Measurements from ENCODE around the gene CRYBG1. TPM values are rescaled to one million over a fixed set of nuclear protein-coding genes. Genes with fewer than 3 reads are reported as not detected.

CRYBG1 gene
- total RNA-seq, 3 donors from 2014 or later, result 26.6 to 93.0 (median 86.4) TPM

DNA sequence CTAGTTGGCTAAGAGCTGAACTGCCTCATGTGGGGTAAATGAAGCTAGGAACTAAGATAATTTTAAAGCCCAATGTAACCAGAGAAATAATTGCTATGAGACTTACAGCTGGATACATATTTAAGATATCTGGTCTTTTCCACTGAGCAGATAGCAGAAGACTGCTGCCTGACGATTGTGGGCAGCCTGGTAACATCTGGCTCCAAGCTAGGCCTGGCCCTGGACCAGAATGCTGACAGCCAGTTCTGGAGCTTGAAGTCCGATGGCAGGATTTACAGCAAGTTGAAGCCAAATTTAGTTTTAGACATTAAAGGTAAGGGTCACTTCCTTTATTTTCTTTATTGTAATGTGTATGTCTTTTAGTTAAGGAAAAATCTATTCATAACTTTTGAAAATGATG, 203.1 kb downstream of the CRYBG1 start:
- H3K4me3 ChIP-seq, result no peak overlapping the region
- intact Hi-C loops (cut with DNase I, micrococcal nuclease), result loop anchor here in 1 of 2 donors (10.0 kb wide), 1 partner anchor 229 kb away; no protein-coding TSS in a partner anchor
- DNase-seq (no peak), ATAC-seq (no peak)
- no peaks in the 10 kb centered on the region for H3K9me3 ChIP-seq
- H3K4me1 ChIP-seq (ENCODE audit: low read depth), result no peaks in the 10 kb centered on the region
- TF ChIP-seq, protein P1, sequence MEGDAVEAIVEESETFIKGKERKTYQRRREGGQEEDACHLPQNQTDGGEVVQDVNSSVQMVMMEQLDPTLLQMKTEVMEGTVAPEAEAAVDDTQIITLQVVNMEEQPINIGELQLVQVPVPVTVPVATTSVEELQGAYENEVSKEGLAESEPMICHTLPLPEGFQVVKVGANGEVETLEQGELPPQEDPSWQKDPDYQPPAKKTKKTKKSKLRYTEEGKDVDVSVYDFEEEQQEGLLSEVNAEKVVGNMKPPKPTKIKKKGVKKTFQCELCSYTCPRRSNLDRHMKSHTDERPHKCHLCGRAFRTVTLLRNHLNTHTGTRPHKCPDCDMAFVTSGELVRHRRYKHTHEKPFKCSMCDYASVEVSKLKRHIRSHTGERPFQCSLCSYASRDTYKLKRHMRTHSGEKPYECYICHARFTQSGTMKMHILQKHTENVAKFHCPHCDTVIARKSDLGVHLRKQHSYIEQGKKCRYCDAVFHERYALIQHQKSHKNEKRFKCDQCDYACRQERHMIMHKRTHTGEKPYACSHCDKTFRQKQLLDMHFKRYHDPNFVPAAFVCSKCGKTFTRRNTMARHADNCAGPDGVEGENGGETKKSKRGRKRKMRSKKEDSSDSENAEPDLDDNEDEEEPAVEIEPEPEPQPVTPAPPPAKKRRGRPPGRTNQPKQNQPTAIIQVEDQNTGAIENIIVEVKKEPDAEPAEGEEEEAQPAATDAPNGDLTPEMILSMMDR (IDR thresholded peaks at IDR 0.05), result no peak
- peaks cover under 1% of the 10 kb centered on the region for H3K36me3 ChIP-seq (ENCODE audit: low read depth)

DNA sequence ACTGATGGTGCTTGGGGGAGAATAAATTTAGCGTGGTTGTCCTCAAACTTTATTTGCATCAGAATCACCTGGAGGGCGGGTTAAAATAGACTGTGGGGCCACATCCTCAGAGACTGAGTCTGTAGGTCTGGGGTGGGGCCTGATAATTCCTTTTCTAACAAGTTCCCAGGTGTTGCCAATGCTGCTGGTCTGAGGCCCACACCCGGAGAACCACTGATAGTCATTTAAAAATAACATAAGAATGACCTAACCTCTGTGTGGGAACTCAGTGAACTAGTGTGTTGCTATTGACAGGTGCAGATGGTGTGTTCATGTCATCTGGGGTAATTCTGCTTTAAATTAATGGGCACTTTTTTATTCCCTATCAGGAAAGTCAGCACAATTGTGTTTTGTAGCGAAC, 204.0 kb downstream of the CRYBG1 start:
- intact Hi-C loops (cut with DNase I, micrococcal nuclease), result loop anchor here in 1 of 2 donors (10.0 kb wide), 1 partner anchor 230 kb away; no protein-coding TSS in a partner anchor
- no peak overlapping the region for H3K4me3 ChIP-seq
- TF ChIP-seq, protein P1 (IDR thresholded peaks at IDR 0.05), result no peak
- peak; percentile 12 for ATAC-seq
- no peaks in the 10 kb centered on the region for H3K4me1 ChIP-seq (ENCODE audit: low read depth)
- H3K9me3 ChIP-seq, result no peaks in the 10 kb centered on the region
- H3K36me3 ChIP-seq (ENCODE audit: low read depth), result peaks cover 4% of the 10 kb centered on the region
- DNase-seq, result no peak

- intact Hi-C loops (cut with DNase I, micrococcal nuclease), result loop anchor here (5.0 to 10.0 kb wide), 2 partner anchors 121 to 234 kb away; no protein-coding TSS in a partner anchor
- DNase-seq (no peak), ATAC-seq (no peak)
- no peak overlapping the region for H3K4me3 ChIP-seq
- H3K9me3 ChIP-seq, result no peaks in the 10 kb centered on the region
- H3K36me3 ChIP-seq (ENCODE audit: low read depth), result peaks cover 4% of the 10 kb centered on the region
- TF ChIP-seq, protein P1 (IDR thresholded peaks at IDR 0.05), result no peak
- no peaks in the 10 kb centered on the region for H3K4me1 ChIP-seq (ENCODE audit: low read depth)
Measured at GRCh38 chr6:106568530-106568929, 208.0 kb downstream of the CRYBG1 start.

DNA sequence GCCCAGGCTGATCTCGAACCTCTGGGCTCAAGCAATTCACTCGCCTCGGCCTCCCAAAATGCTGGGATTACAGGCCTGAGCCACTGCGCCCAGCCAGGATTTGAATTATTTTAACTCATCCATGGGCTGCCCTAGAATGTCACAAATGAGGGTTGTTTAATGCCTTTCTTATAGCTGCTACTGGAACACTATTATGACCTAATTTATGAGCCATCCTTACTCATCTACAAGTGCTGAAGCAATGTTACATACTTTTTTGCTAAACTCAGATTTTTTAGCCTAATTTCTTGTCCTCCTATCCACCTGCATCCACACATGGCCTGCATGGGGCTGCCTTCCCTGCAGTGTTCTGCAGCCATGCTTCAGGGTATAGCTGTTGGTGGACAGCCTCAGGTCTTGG, 208.9 kb downstream of the CRYBG1 start:
- peaks cover 4% of the 10 kb centered on the region for H3K36me3 ChIP-seq (ENCODE audit: low read depth)
- no peak for ATAC-seq
- no peak overlapping the region for H3K4me3 ChIP-seq
- TF ChIP-seq, protein P1 (IDR thresholded peaks at IDR 0.05), result no peak
- intact Hi-C loops (cut with DNase I, micrococcal nuclease), result loop anchor here (5.0 to 10.0 kb wide), 2 partner anchors 122 to 235 kb away; no protein-coding TSS in a partner anchor
- no peak for DNase-seq
- no peaks in the 10 kb centered on the region for H3K4me1 ChIP-seq (ENCODE audit: low read depth)
- no peaks in the 10 kb centered on the region for H3K9me3 ChIP-seq

DNA sequence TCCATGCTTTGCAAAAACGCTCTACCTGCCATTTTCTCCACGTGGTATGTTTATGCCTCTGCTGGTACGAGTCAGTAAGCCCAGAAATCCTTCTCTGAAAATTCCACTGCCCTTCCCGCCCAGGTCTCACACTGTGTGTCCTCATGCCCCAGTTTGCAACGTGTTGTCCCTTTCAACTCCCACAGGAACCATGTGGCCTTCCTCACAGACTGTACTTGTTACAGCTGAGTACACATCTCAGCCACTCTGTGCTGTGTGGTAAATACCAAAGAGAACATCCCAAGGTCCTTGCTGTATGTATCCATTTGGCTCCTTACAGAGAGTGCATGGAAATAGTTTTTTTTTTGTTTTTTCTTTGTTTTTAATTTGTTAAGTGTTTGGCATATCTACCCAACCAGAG, 211.9 kb downstream of the CRYBG1 start:
- Histone ChIP-seq H3K9me3 (no peaks in the 10 kb centered on the region), H3K4me1 (ENCODE audit: low read depth) (no peaks in the 10 kb centered on the region), H3K36me3 (ENCODE audit: low read depth) (peaks cover 4% of the 10 kb centered on the region), H3K4me3 (no peak overlapping the region)
- intact Hi-C loops (cut with DNase I, micrococcal nuclease), result no loop called here
- no peak for ATAC-seq
- TF ChIP-seq, protein P1 (IDR thresholded peaks at IDR 0.05), result no peak
- no peak for DNase-seq

Data from mucosa of descending colon (tissue), 3 donors.